Stimulated activated naive CD8-positive, alpha-beta T cell treated with anti-CD3 and anti-CD28 coated beads, Interleukin-15, amount 100 ng/mL, for 72 hours (primary cell): ENCODE data around the gene TIMM21.

Source experiments
- ATAC-seq: fragments of 150-1000 bp; cut with Tn5 transposase; 2 replicates; pipeline ENCODE4 v1.10.0; 2021; ENCODE audit warnings: mild to moderate bottlenecking, moderate library complexity
- DNase-seq, 2 donors: peaks; one replicate each; pipeline ENCODE4 v3.0.0; 2021 to 2022
- H3K27ac Mint-ChIP-seq, 2 donors: one replicate each; pipeline ENCODE4 v1.8.0; 2022; ENCODE audit warnings: mild to moderate bottlenecking in 2 of 2, mixed read lengths in 2 of 2, moderate library complexity in 2 of 2
- H3K27me3 Mint-ChIP-seq: one replicate; pipeline ENCODE4 v1.8.0; 2022; ENCODE audit warnings: mixed read lengths
- H3K4me1 Mint-ChIP-seq: one replicate; pipeline ENCODE4 v1.8.0; 2022; ENCODE audit warnings: mild to moderate bottlenecking, mixed read lengths
- H3K4me3 Mint-ChIP-seq, 2 donors: one replicate each; pipeline ENCODE4 v1.8.0; 2022; ENCODE audit warnings: mild to moderate bottlenecking in 2 of 2, mixed read lengths in 2 of 2, moderate library complexity in 1 of 2
- H3K9me3 Mint-ChIP-seq, 2 donors: one replicate each; pipeline ENCODE4 v1.8.0; 2022; ENCODE audit warnings: mixed read lengths in 2 of 2

The TIMM21 gene

GRCh38 chr18:74163019-74163660, 14.8 kb downstream of the TIMM21 start:
- H3K4me3 Mint-ChIP-seq: no peak overlapping the region
- no peak overlapping the region for H3K27ac Mint-ChIP-seq
- H3K4me1 Mint-ChIP-seq: peaks cover 10% of the 10 kb centered on the region
- no peaks in the 10 kb centered on the region for H3K27me3 Mint-ChIP-seq
- no peak for DNase-seq
- H3K9me3 Mint-ChIP-seq: no peaks in the 10 kb centered on the region
- ATAC-seq: no peak

- DNase-seq (no peak), ATAC-seq (no peak)
- no peaks in the 10 kb centered on the region for H3K9me3 Mint-ChIP-seq
- peaks cover 10% of the 10 kb centered on the region for H3K4me1 Mint-ChIP-seq
- no peaks in the 10 kb centered on the region for H3K27me3 Mint-ChIP-seq
- no peak overlapping the region for H3K4me3 Mint-ChIP-seq
- H3K27ac Mint-ChIP-seq: no peak overlapping the region
These were observed 18.1 kb downstream of the TIMM21 start for GRCh38 chr18:74166386-74166785.

- peak overlapping the region in 1 of 2 donors; percentile 44 for H3K27ac Mint-ChIP-seq
- no peak for DNase-seq
- H3K4me3 Mint-ChIP-seq: peak overlapping the region in 1 of 2 donors; percentile 64
- no peaks in the 10 kb centered on the region for H3K9me3 Mint-ChIP-seq
- H3K4me1 Mint-ChIP-seq: peaks cover 9% of the 10 kb centered on the region
- H3K27me3 Mint-ChIP-seq: peaks cover 50% of the 10 kb centered on the region
- ATAC-seq: peak; percentile 61
These were observed 23.7 kb downstream of the TIMM21 start for GRCh38 chr18:74171910-74172606.

- H3K4me1 Mint-ChIP-seq: peaks cover 9% of the 10 kb centered on the region
- no peaks in the 10 kb centered on the region for H3K9me3 Mint-ChIP-seq
- no peak overlapping the region for H3K27ac Mint-ChIP-seq
- peaks cover 51% of the 10 kb centered on the region for H3K27me3 Mint-ChIP-seq
- ATAC-seq (no peak), DNase-seq (no peak)
- peak overlapping the region in 1 of 2 donors; percentile 48 for H3K4me3 Mint-ChIP-seq
These were observed 24.5 kb downstream of the TIMM21 start for GRCh38 chr18:74172697-74173433.

- H3K27me3 Mint-ChIP-seq: peaks cover 51% of the 10 kb centered on the region
- DNase-seq: no peak
- H3K4me1 Mint-ChIP-seq: peaks cover 9% of the 10 kb centered on the region
- no peaks in the 10 kb centered on the region for H3K9me3 Mint-ChIP-seq
- H3K27ac Mint-ChIP-seq: no peak overlapping the region
- no peak for ATAC-seq
- no peak overlapping the region for H3K4me3 Mint-ChIP-seq
These were observed 25.1 kb downstream of the TIMM21 start for GRCh38 chr18:74173434-74173750.

- H3K27me3 Mint-ChIP-seq: peaks cover 51% of the 10 kb centered on the region
- H3K4me1 Mint-ChIP-seq: peaks cover 9% of the 10 kb centered on the region
- ATAC-seq (no peak), DNase-seq (no peak)
- no peak overlapping the region for H3K27ac Mint-ChIP-seq
- no peak overlapping the region for H3K4me3 Mint-ChIP-seq
- H3K9me3 Mint-ChIP-seq: no peaks in the 10 kb centered on the region
These were observed 27.3 kb downstream of the TIMM21 start for GRCh38 chr18:74175658-74176057.

GRCh38 chr18:74178884-74179283, 30.6 kb downstream of the TIMM21 start:
- H3K4me1 Mint-ChIP-seq: no peaks in the 10 kb centered on the region
- no peak for DNase-seq
- H3K27me3 Mint-ChIP-seq: peaks cover 38% of the 10 kb centered on the region
- H3K9me3 Mint-ChIP-seq: no peaks in the 10 kb centered on the region
- no peak overlapping the region for H3K27ac Mint-ChIP-seq
- ATAC-seq: no peak
- H3K4me3 Mint-ChIP-seq: no peak overlapping the region

GRCh38 chr18:74179623-74180199, 31.4 kb downstream of the TIMM21 start:
- Mint-ChIP-seq H3K27me3 (peaks cover 32% of the 10 kb centered on the region), H3K27ac (no peak overlapping the region), H3K9me3 (no peaks in the 10 kb centered on the region), H3K4me3 (no peak overlapping the region), H3K4me1 (no peaks in the 10 kb centered on the region)
- ATAC-seq (no peak), DNase-seq (no peak)

- H3K27me3 Mint-ChIP-seq: peaks cover 9% of the 10 kb centered on the region
- H3K9me3 Mint-ChIP-seq: no peaks in the 10 kb centered on the region
- DNase-seq: no peak
- H3K27ac Mint-ChIP-seq: no peak overlapping the region
- no peak for ATAC-seq
- no peaks in the 10 kb centered on the region for H3K4me1 Mint-ChIP-seq
- no peak overlapping the region for H3K4me3 Mint-ChIP-seq
These were observed 34.0 kb downstream of the TIMM21 start for GRCh38 chr18:74182335-74182734.

- peaks cover 9% of the 10 kb centered on the region for H3K27me3 Mint-ChIP-seq
- no peaks in the 10 kb centered on the region for H3K9me3 Mint-ChIP-seq
- no peaks in the 10 kb centered on the region for H3K4me1 Mint-ChIP-seq
- DNase-seq: no peak
- H3K4me3 Mint-ChIP-seq: no peak overlapping the region
- ATAC-seq: no peak
- H3K27ac Mint-ChIP-seq: peak overlapping the region in 1 of 2 donors; percentile 73
These were observed 34.8 kb downstream of the TIMM21 start for GRCh38 chr18:74183130-74183529.

- Mint-ChIP-seq H3K27ac (no peak overlapping the region), H3K4me1 (no peaks in the 10 kb centered on the region), H3K9me3 (no peaks in the 10 kb centered on the region), H3K4me3 (no peak overlapping the region), H3K27me3 (peaks cover 9% of the 10 kb centered on the region)
- no peak for DNase-seq
- ATAC-seq: no peak
These were observed 36.6 kb downstream of the TIMM21 start for GRCh38 chr18:74184875-74185274.

- Mint-ChIP-seq H3K27me3 (peaks cover 9% of the 10 kb centered on the region), H3K4me3 (no peak overlapping the region), H3K27ac (no peak overlapping the region), H3K4me1 (no peaks in the 10 kb centered on the region), H3K9me3 (no peaks in the 10 kb centered on the region)
- DNase-seq: no peak
- no peak for ATAC-seq
These were observed 37.5 kb downstream of the TIMM21 start for GRCh38 chr18:74185860-74186259.

- H3K9me3 Mint-ChIP-seq: no peaks in the 10 kb centered on the region
- no peaks in the 10 kb centered on the region for H3K4me1 Mint-ChIP-seq
- H3K27ac Mint-ChIP-seq: no peak overlapping the region
- H3K27me3 Mint-ChIP-seq: peaks cover 17% of the 10 kb centered on the region
- DNase-seq (no peak), ATAC-seq (no peak)
- no peak overlapping the region for H3K4me3 Mint-ChIP-seq
These were observed 38.3 kb downstream of the TIMM21 start for GRCh38 chr18:74186661-74187060.

- Mint-ChIP-seq H3K4me1 (no peaks in the 10 kb centered on the region), H3K9me3 (no peaks in the 10 kb centered on the region), H3K4me3 (no peak overlapping the region), H3K27me3 (peaks cover 27% of the 10 kb centered on the region), H3K27ac (no peak overlapping the region)
- DNase-seq (no peak), ATAC-seq (no peak)
These were observed 41.8 kb downstream of the TIMM21 start for GRCh38 chr18:74190086-74190485.

GRCh38 chr18:74191577-74191976, 43.3 kb downstream of the TIMM21 start:
- Mint-ChIP-seq H3K27ac (no peak overlapping the region), H3K4me1 (peaks cover 4% of the 10 kb centered on the region), H3K27me3 (peaks cover 27% of the 10 kb centered on the region), H3K9me3 (no peaks in the 10 kb centered on the region), H3K4me3 (no peak overlapping the region)
- ATAC-seq: no peak
- DNase-seq: no peak

GRCh38 chr18:74194691-74195090, 46.4 kb downstream of the TIMM21 start:
- Mint-ChIP-seq H3K27ac (peak overlapping the region in 1 of 2 donors; percentile 84), H3K4me3 (no peak overlapping the region)
- no peak for ATAC-seq

More at GRCh38 chr18:74194691-74195090, 46.4 kb downstream of the TIMM21 start:
- Mint-ChIP-seq H3K9me3 (no peaks in the 10 kb centered on the region), H3K4me1 (peaks cover 4% of the 10 kb centered on the region), H3K27me3 (peaks cover 34% of the 10 kb centered on the region)
- DNase-seq: no peak
